HEK293 (cell line): ENCODE measurements around the gene PPM1F.
"Not testable (repeated sequence)": the region's sequence is repeated elsewhere in the genome, so short reads cannot be mapped to it uniquely, and the experiment has no call there.

Experiments
- HOXA7 ChIP-seq: sonication (generic); formaldehyde crosslinking; IDR thresholded peaks from 2 replicates; pipeline ENCODE4 v1.8.1; 2022; ENCODE audit warnings: missing genetic modification reagents, borderline replicate concordance
- PATZ1 ChIP-seq: fragments of 450-650 bp; formaldehyde crosslinking; IDR thresholded peaks from 2 replicates; pipeline ENCODE4 v1.5.1; 2016; ENCODE audit warnings: missing biosample characterization, missing genetic modification characterization
- YY1 ChIP-seq: fragments of 450-650 bp; formaldehyde crosslinking; IDR thresholded peaks from 2 replicates; pipeline ENCODE4 v1.5.1; 2018; ENCODE audit warnings: missing biosample characterization, missing genetic modification characterization
- ZFP3 ChIP-seq: fragments of 450-650 bp; formaldehyde crosslinking; IDR thresholded peaks from 2 replicates; pipeline ENCODE4 v1.5.1; 2016; ENCODE audit warnings: low read depth, missing biosample characterization, missing genetic modification characterization
- ZNF341 ChIP-seq: fragments of 450-650 bp; formaldehyde crosslinking; IDR thresholded peaks from 2 replicates; pipeline ENCODE4; 2016; ENCODE audit warnings: low read depth, missing biosample characterization, missing genetic modification characterization
- ZNF354C ChIP-seq: fragments of 450-650 bp; formaldehyde crosslinking; IDR thresholded peaks from 2 replicates; pipeline ENCODE4 v1.5.1; 2016; ENCODE audit warnings: missing biosample characterization, missing genetic modification characterization, low read depth, borderline replicate concordance
- ZNF548 ChIP-seq: fragments of 450-650 bp; formaldehyde crosslinking; IDR thresholded peaks from 2 replicates; pipeline ENCODE4 v1.5.1; 2016; ENCODE audit warnings: missing biosample characterization, missing genetic modification characterization

GRCh38 chr22:21910367-21910766 lies 42.3 kb downstream of the PPM1F start:
- TF ChIP-seq PATZ1 (tag by site-specific recombination); ZFP3 (tag by site-specific recombination); ZNF341 (tag by site-specific recombination); ZNF354C (tag by site-specific recombination); HOXA7 (CRISPR knock-in tag); ZNF548 (tag by site-specific recombination); YY1 (tag by site-specific recombination): not testable (repeated sequence)
